Common myeloid progenitor, CD34-positive (primary cell): Measurements from ENCODE around the gene ARMC12.

Source experiments
- CTCF ChIA-PET: fragments of 350-600 bp; sonication (Branson Sonifier 250); formaldehyde crosslinking; loops from one replicate; lab custom pipeline; 2021; ENCODE audit warnings: antibody characterized with exemption; lab: Charles Lee
- POLR2A ChIA-PET: fragments of 350-600 bp; sonication (Branson Sonifier 250); formaldehyde crosslinking; loops from one replicate; lab custom pipeline; 2021; ENCODE audit warnings: antibody characterized with exemption; lab: Charles Lee
- DNase-seq, 3 donors: peaks; one replicate each; pipeline versions ENCODE4 v3.0.0 to v3.0.0-alpha.2; 2013
- H3K27ac ChIP-seq, 2 experiments: 1 replicate in 1 of 2; 2 replicates in 1 of 2; pipeline ENCODE4 v1.7.0; 2013; ENCODE audit warnings: inconsistent platforms in 2 of 2, low read length in 2 of 2, mild to moderate bottlenecking in 2 of 2, low read depth in 1 of 2, moderate library complexity in 1 of 2; ENCODE audit not compliant: severe bottlenecking in 2 of 2, insufficient read depth in 1 of 2, poor library complexity in 1 of 2
- H3K27me3 ChIP-seq, 5 experiments: replicated peaks in 2 of 5; 1 replicate in 3 of 5; 2 replicates in 2 of 5; pipeline versions ENCODE4 v1.6.1 to v1.7.0; 2013; ENCODE audit warnings: low read length in 4 of 5, mild to moderate bottlenecking in 2 of 5, moderate library complexity in 2 of 5, inconsistent platforms in 1 of 5; ENCODE audit not compliant: insufficient read depth in 5 of 5, control insufficient read depth in 4 of 5
- H3K36me3 ChIP-seq, 4 experiments: 1 replicate in 2 of 4; 2 replicates in 2 of 4; pipeline versions ENCODE4 v1.6.1 to v1.7.0; 2013; ENCODE audit warnings: low read length in 3 of 4, control low read depth in 1 of 4, mild to moderate bottlenecking in 1 of 4; ENCODE audit not compliant: control insufficient read depth in 4 of 4, insufficient read depth in 4 of 4
- H3K4me1 ChIP-seq, 4 experiments: 1 replicate in 3 of 4; 2 replicates in 1 of 4; pipeline versions ENCODE4 v1.6.1 to v1.7.1; 2013; ENCODE audit warnings: low read length in 3 of 4, mild to moderate bottlenecking in 3 of 4, control low read depth in 1 of 4, inconsistent platforms in 1 of 4, moderate library complexity in 1 of 4; ENCODE audit not compliant: control insufficient read depth in 4 of 4, insufficient read depth in 4 of 4; ENCODE audit errors: control extremely low read depth in 1 of 4
- H3K4me3 ChIP-seq, 7 experiments: 1 replicate in 4 of 7; 2 replicates in 3 of 7; pipeline versions ENCODE4 v1.5.1 to v1.7.0; 2013; ENCODE audit warnings: mild to moderate bottlenecking in 7 of 7, low read length in 6 of 7, moderate library complexity in 6 of 7, inconsistent platforms in 2 of 7, low read depth in 2 of 7, control low read depth in 1 of 7; ENCODE audit not compliant: insufficient read depth in 4 of 7, control insufficient read depth in 1 of 7; ENCODE audit errors: extremely low read depth in 1 of 7
- H3K9me3 ChIP-seq, 5 experiments: 1 replicate in 4 of 5; 2 replicates in 1 of 5; pipeline versions ENCODE4 v1.6.1 to v1.7.1; 2013; ENCODE audit warnings: low read length in 4 of 5, mild to moderate bottlenecking in 2 of 5, inconsistent platforms in 1 of 5, low read depth in 1 of 5, moderate library complexity in 1 of 5; ENCODE audit not compliant: control insufficient read depth in 4 of 5, insufficient read depth in 2 of 5; ENCODE audit errors: control extremely low read depth in 1 of 5
- WGBS: methylation state at CpG from one replicate; pipeline ENCODE4 v1.1.5; 2013; ENCODE audit not compliant: insufficient coverage; 5-methylcytosine and 5-hydroxymethylcytosine counted together

The ARMC12 gene

GRCh38 chr6:35718911-35719381 is 17.9 kb upstream of the ARMC12 start:
- Histone ChIP-seq H3K36me3 (no peaks in the 10 kb centered on the region), H3K4me3 (peak overlapping the region in 3 of 7 experiments; percentile 48 to 64 (median 55)), H3K9me3 (no peaks in the 10 kb centered on the region), H3K27me3 (no peaks in the 10 kb centered on the region), H3K4me1 (peaks cover 17 to 79% (median 73%) of the 10 kb centered on the region in 4 experiments), H3K27ac (peak overlapping the region; percentile 48 to 80)
- WGBS, result no CpG with 5 or more reads among the region's 2 CpGs
- ChIA-PET POLR2A (interaction anchor here (0.6 kb wide), 2 partner anchors 9 to 18 kb away, joined by 3 read pairs; partner anchors contain the start of gene ARMC12), CTCF (interaction anchor here (1.2 to 4.0 kb wide), 4 partner anchors 9 to 76 kb away, joined by 3 to 17 read pairs (median 6); partner anchors contain the start of gene ARMC12)
- peak; percentile 39 to 81 (median 69) for DNase-seq

- ChIA-PET CTCF (interaction anchor here (1.2 to 4.0 kb wide), 4 partner anchors 9 to 77 kb away, joined by 3 to 17 read pairs (median 4); partner anchors contain the start of gene ARMC12), POLR2A (interaction anchor here (0.6 kb wide), 2 partner anchors 9 to 17 kb away, joined by 3 read pairs; partner anchors contain the start of gene ARMC12)
- Histone ChIP-seq H3K27me3 (no peaks in the 10 kb centered on the region), H3K4me3 (peak overlapping the region in 5 of 7 experiments; percentile 26 to 64 (median 49)), H3K9me3 (no peaks in the 10 kb centered on the region), H3K4me1 (peaks cover 17 to 84% (median 78%) of the 10 kb centered on the region in 4 experiments), H3K27ac (peak overlapping the region; percentile 46 to 80), H3K36me3 (no peaks in the 10 kb centered on the region)
- peak in 1 of 3 donors; percentile 64 for DNase-seq
- WGBS, result 0% methylated on average over 4 of the region's 5 CpGs
Observed at GRCh38 chr6:35719404-35719829, 17.4 kb upstream of the ARMC12 start.

- H3K9me3 ChIP-seq, result no peaks in the 10 kb centered on the region
- H3K27me3 ChIP-seq, result no peaks in the 10 kb centered on the region
- POLR2A ChIA-PET, result interaction anchor here (0.6 kb wide), 1 partner anchor 10 kb away, joined by 3 read pairs; no protein-coding TSS in a partner anchor
- peak overlapping the region; percentile 46 to 80 for H3K27ac ChIP-seq
- no peaks in the 10 kb centered on the region for H3K36me3 ChIP-seq
- CTCF ChIA-PET, result interaction anchor here (1.2 to 4.0 kb wide), 4 partner anchors 10 to 77 kb away, joined by 3 to 17 read pairs (median 4); partner anchors contain the start of gene ARMC12
- peak overlapping the region in 5 of 7 experiments; percentile 26 to 64 (median 52) for H3K4me3 ChIP-seq
- WGBS, result 3% methylated on average over 13 of the region's 21 CpGs
- peaks cover 17 to 90% (median 84%) of the 10 kb centered on the region in 4 experiments for H3K4me1 ChIP-seq
- peak; percentile 40 to 83 (median 79) for DNase-seq
Observed at GRCh38 chr6:35719830-35720733, 16.8 kb upstream of the ARMC12 start.

GRCh38 chr6:35722121-35722761 is 14.6 kb upstream of the ARMC12 start:
- H3K4me3 ChIP-seq, result no peak overlapping the region
- ChIA-PET POLR2A (no interaction called here), CTCF (interaction anchor here (0.9 to 1.6 kb wide), 4 partner anchors 9 to 38 kb away, joined by 3 to 6 read pairs (median 4); partner anchors contain the start of gene ARMC12)
- no peak overlapping the region for H3K27ac ChIP-seq
- no peaks in the 10 kb centered on the region for H3K9me3 ChIP-seq
- no peak for DNase-seq
- 91% methylated on average over 10 of the region's 10 CpGs for whole genome bisulfite sequencing
- H3K36me3 ChIP-seq, result no peaks in the 10 kb centered on the region
- H3K27me3 ChIP-seq, result no peaks in the 10 kb centered on the region
- peaks cover 23 to 95% (median 92%) of the 10 kb centered on the region in 4 experiments for H3K4me1 ChIP-seq

GRCh38 chr6:35723587-35723986 is 13.2 kb upstream of the ARMC12 start:
- Histone ChIP-seq H3K27me3 (no peaks in the 10 kb centered on the region), H3K27ac (no peak overlapping the region), H3K36me3 (no peaks in the 10 kb centered on the region), H3K9me3 (no peaks in the 10 kb centered on the region), H3K4me3 (no peak overlapping the region), H3K4me1 (peaks cover 18 to 93% (median 90%) of the 10 kb centered on the region in 4 experiments)
- DNase-seq, result no peak
- ChIA-PET POLR2A (no interaction called here), CTCF (interaction anchor here (1.3 to 2.1 kb wide), 2 partner anchors 12 to 14 kb away, joined by 4 to 6 read pairs; partner anchors contain the start of gene ARMC12)
- 100% methylated on average over 1 of the region's 2 CpGs for WGBS

GRCh38 chr6:35724059-35724458 is 12.8 kb upstream of the ARMC12 start:
- ChIA-PET POLR2A (interaction anchor here (0.7 kb wide), 1 partner anchor 300 kb away, joined by 6 read pairs; no protein-coding TSS in a partner anchor), CTCF (interaction anchor here (1.3 to 2.1 kb wide), 2 partner anchors 12 to 13 kb away, joined by 4 to 6 read pairs; partner anchors contain the start of gene ARMC12)
- no peak overlapping the region for H3K27ac ChIP-seq
- WGBS, result 93% methylated on average over 3 of the region's 4 CpGs
- H3K9me3 ChIP-seq, result no peaks in the 10 kb centered on the region
- no peaks in the 10 kb centered on the region for H3K27me3 ChIP-seq
- no peak for DNase-seq
- H3K4me1 ChIP-seq, result peaks cover 17 to 93% (median 90%) of the 10 kb centered on the region in 4 experiments
- no peak overlapping the region for H3K4me3 ChIP-seq
- H3K36me3 ChIP-seq, result no peaks in the 10 kb centered on the region
